Heart right ventricle (tissue), 16 donors: ENCODE data around the gene CIAO2B. TPM values are rescaled to one million over a fixed set of nuclear protein-coding genes. Genes with fewer than 3 reads are reported as not detected.

Source experiments
- ATAC-seq, 8 donors: fragments of 200-7000 bp; cut with Tn5 transposase; one replicate each; pipeline ENCODE4 v1.9.1; 2020; ENCODE audit warnings: mild to moderate bottlenecking in 8 of 8, moderate library complexity in 8 of 8, moderate number of reproducible peaks in 1 of 8
- DNase-seq, 2 donors: peaks; one replicate each; pipeline ENCODE4 v3.0.0-alpha.2; 2020
- H3K27ac ChIP-seq, 10 donors: fragments of 200-600 bp; sonication (generic) in 2 of 10; one replicate each; pipeline versions ENCODE4 v1.5.0 to v1.8.0; 2020 to 2022; ENCODE audit warnings: mild to moderate bottlenecking in 3 of 10
- H3K27me3 ChIP-seq, 7 donors: fragments of 200-600 bp; one replicate each; pipeline ENCODE4 v1.8.0; 2021 to 2022; ENCODE audit warnings: mild to moderate bottlenecking in 2 of 7
- H3K36me3 ChIP-seq, 9 donors: fragments of 200-600 bp; sonication (generic) in 1 of 9; one replicate each; pipeline versions ENCODE4 v1.5.0 to v1.8.0; 2020 to 2022; ENCODE audit warnings: mild to moderate bottlenecking in 2 of 9
- H3K4me1 ChIP-seq, 9 donors: fragments of 200-600 bp; sonication (generic) in 1 of 9; one replicate each; pipeline versions ENCODE4 v1.5.0 to v1.8.0; 2020 to 2022; ENCODE audit warnings: mild to moderate bottlenecking in 4 of 9
- H3K4me3 ChIP-seq, 10 donors: fragments of 200-600 bp; sonication (generic) in 2 of 10; one replicate each; pipeline versions ENCODE4 v1.5.0 to v1.8.0; 2020 to 2022; ENCODE audit warnings: mild to moderate bottlenecking in 7 of 10, moderate library complexity in 2 of 10
- H3K9me3 ChIP-seq, 11 donors: fragments of 200-600 bp in 10 of 11; sonication (generic) in 2 of 11; one replicate each; pipeline versions ENCODE4 v1.5.0 to v1.8.0; 2013 to 2022; ENCODE audit warnings: mild to moderate bottlenecking in 2 of 11, control low read depth in 1 of 11, moderate library complexity in 1 of 11
- WGBS, 2 donors: extraction: QIAGEN DNeasy Blood & Tissue Kit; methylation state at CpG; one replicate each; pipeline ENCODE4 v1.1.7; 2013; ENCODE audit warnings: inconsistent platforms in 1 of 2; 5-methylcytosine and 5-hydroxymethylcytosine counted together
- intact Hi-C, 10 donors: fragments of 100-400 bp; cut with DNase I; formaldehyde crosslinking; loops; one replicate each; pipeline versions ENCODE4 v1.11.1 to v1.14.2; 2022
- polyA plus RNA-seq, 2 donors: library from polyadenylated mRNA; stranded (reverse); fragments of 200-250 nt; gene quantifications; one replicate each; pipeline ENCODE4 v1.2.3, GENCODE V29; 2013
- total RNA-seq, 10 donors: library from RNA; stranded (reverse); fragmentation: NEBNext Ultra II Directional in 3 of 10; extraction: Animal tissue kit (Norgen Biotek cat#: 25700) in 3 of 10; gene quantifications; one replicate each; pipeline versions ENCODE4 v1.2.1 to v1.2.4, GENCODE V29; 2021 to 2023
- TF ChIP-seq, protein P1 (sequence below), 9 donors: fragments of 200-600 bp; sonication (generic) in 2 of 9; IDR thresholded peaks; one replicate each; pipeline versions ENCODE4 v1.5.0 to v1.8.0; 2021 to 2022; ENCODE audit warnings: antibody characterized with exemption in 9 of 9, mild to moderate bottlenecking in 5 of 9, moderate library complexity in 1 of 9
- donor health status: Arrhythmogenic right ventricular cardiomyopathy.
- donor health status: ischemic (EF 13 %, LVEDD 7.1; RV severe dilation, severe dysfunction).
- donor health status: healthy with polysubstance abuse.
- donor health status: DM: no; HTN: yes; CAD: no.
- donor health status: DM: no; HTN: no; CAD: no.
- donor health status: ischemic (EF 25% LVEDD 6.9; RV normal size, moderate dysfunction).
- donor health status: ischemic (EF 25% LVEDD 5.7; RV mildly dilated, moderate dysfunction).
- donor health status: healthy.
- donor health status: DM: yes; HTN: yes; CAD: no.
- donor health status: Ischemic cardiomyopathy.
- donor health status: ischemic (EF 35%, LVEDD 5.7; RV mildly dilated, moderate dysfunction).
- donor health status: nonischemic (EF 11% LVEDD 7.7; RV severe dilation, severe dysfunction).
- donor health status: DM: yes; HTN: yes; CAD: no.
- donor health status: PGD.
- donor health status: ischemic (EF 29% LVEDD 5.4; RV normal size, mild dysfunction).
- donor health status: nonischemic (EF 23%, LVEDD 6.1; RV moderate dilation, normal function).

CIAO2B gene
- total and polyA plus RNA-seq, 12 donors = 103 to 743 (median 115) TPM

DNA sequence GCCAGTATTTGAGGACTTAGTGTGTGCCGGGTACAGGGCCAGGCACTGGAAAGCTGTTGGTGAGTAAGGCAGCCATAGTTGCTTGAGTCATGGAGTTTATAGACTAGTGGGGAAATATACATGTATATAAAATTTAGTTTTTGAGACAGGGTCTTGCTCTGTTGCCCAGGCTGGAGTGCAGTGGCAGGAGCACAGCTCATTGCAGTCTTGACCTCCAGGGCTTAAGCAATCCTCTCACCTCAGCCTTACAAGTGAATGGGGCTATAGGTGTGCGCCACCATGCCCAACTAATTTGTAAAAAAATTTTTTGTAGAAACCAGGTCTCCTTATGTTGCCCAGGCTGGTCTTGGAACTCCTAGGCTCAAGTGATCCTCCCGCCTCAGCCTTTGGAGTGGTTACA lies 51.5 kb downstream of the CIAO2B start:
- Histone ChIP-seq H3K27me3 (no peaks in the 10 kb centered on the region), H3K4me1 (peaks cover 0 to 25% (median 9%) of the 10 kb centered on the region in 9 donors), H3K36me3 (peaks cover 0 to 45% (median 13%) of the 10 kb centered on the region in 9 donors), H3K27ac (no peak overlapping the region), H3K4me3 (no peak overlapping the region), H3K9me3 (no peaks in the 10 kb centered on the region)
- ATAC-seq (no peak), DNase-seq (no peak)
- TF ChIP-seq, protein P1, sequence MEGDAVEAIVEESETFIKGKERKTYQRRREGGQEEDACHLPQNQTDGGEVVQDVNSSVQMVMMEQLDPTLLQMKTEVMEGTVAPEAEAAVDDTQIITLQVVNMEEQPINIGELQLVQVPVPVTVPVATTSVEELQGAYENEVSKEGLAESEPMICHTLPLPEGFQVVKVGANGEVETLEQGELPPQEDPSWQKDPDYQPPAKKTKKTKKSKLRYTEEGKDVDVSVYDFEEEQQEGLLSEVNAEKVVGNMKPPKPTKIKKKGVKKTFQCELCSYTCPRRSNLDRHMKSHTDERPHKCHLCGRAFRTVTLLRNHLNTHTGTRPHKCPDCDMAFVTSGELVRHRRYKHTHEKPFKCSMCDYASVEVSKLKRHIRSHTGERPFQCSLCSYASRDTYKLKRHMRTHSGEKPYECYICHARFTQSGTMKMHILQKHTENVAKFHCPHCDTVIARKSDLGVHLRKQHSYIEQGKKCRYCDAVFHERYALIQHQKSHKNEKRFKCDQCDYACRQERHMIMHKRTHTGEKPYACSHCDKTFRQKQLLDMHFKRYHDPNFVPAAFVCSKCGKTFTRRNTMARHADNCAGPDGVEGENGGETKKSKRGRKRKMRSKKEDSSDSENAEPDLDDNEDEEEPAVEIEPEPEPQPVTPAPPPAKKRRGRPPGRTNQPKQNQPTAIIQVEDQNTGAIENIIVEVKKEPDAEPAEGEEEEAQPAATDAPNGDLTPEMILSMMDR (IDR thresholded peaks at IDR 0.05) = no peak
- WGBS, 2 donors = 98 to 99% methylated on average over 3 of the region's 3 CpGs
- intact Hi-C loops = no loop called here

Other genes with a start within 250 kb of the CIAO2B start
- 10 to 100 TPM in 8 of 10 donors, 1 to 10 TPM in 2; 7.3 to 14.6 (median 12.1) TPM for gene CMTM4, start 237.7 kb downstream of the CIAO2B start, total RNA-seq
- 1 to 10 TPM; 4.5 to 4.6 TPM for gene CMTM4, start 237.7 kb downstream of the CIAO2B start, polyA plus RNA-seq
- gene DYNC1LI2, start 182.8 kb downstream of the CIAO2B start, total RNA-seq = 100 to 1,000 TPM in 2 of 10 donors, 10 to 100 TPM in 8; 70.4 to 109 (median 89.0) TPM
- gene DYNC1LI2, start 182.8 kb downstream of the CIAO2B start, polyA plus RNA-seq = 10 to 100 TPM; 27.2 to 53.9 TPM
- gene TERB1, start 132.8 kb downstream of the CIAO2B start, total RNA-seq = under 1 TPM in 1 of 10 donors, not detected in 9; 0.12 TPM
- not detected for gene TERB1, start 132.8 kb downstream of the CIAO2B start, polyA plus RNA-seq
- 10 to 100 TPM; 29.6 to 35.9 (median 31.3) TPM for gene NAE1, start 103.4 kb downstream of the CIAO2B start, total RNA-seq
- 10 to 100 TPM; 23.7 to 27.8 TPM for gene NAE1, start 103.4 kb downstream of the CIAO2B start, polyA plus RNA-seq
- gene CA7, start 90.0 kb downstream of the CIAO2B start, total RNA-seq = not detected
- not detected for gene CA7, start 90.0 kb downstream of the CIAO2B start, polyA plus RNA-seq
- 1 to 10 TPM; 2.9 to 5.7 (median 3.8) TPM for gene PDP2, start 53.9 kb downstream of the CIAO2B start, total RNA-seq
- gene PDP2, start 53.9 kb downstream of the CIAO2B start, polyA plus RNA-seq = 1 to 10 TPM; 1.2 to 1.4 TPM
- gene CDH16, start 15.5 kb downstream of the CIAO2B start, total RNA-seq = under 1 TPM in 3 of 10 donors, not detected in 7; 0.25 to 0.47 (median 0.47) TPM
- under 1 TPM; 0.15 to 0.59 TPM for gene CDH16, start 15.5 kb downstream of the CIAO2B start, polyA plus RNA-seq
- 1,000 to 10,000 TPM in 1 of 10 donors, 100 to 1,000 TPM in 5, 10 to 100 TPM in 4; 48.4 to 1,227 (median 105) TPM for gene RRAD, start 8.9 kb downstream of the CIAO2B start, total RNA-seq
- 100 to 1,000 TPM; 176 to 435 TPM for gene RRAD, start 8.9 kb downstream of the CIAO2B start, polyA plus RNA-seq
- gene CES2, start 1.1 kb upstream of the CIAO2B start, total RNA-seq = 100 to 1,000 TPM in 3 of 10 donors, 10 to 100 TPM in 7; 56.1 to 194 (median 81.5) TPM
- gene CES2, start 1.1 kb upstream of the CIAO2B start, polyA plus RNA-seq = 100 to 1,000 TPM in 1 of 2 donors, 10 to 100 TPM in 1; 25.1 to 145 TPM
- gene CES3, start 26.9 kb upstream of the CIAO2B start, total RNA-seq = 1 to 10 TPM in 6 of 10 donors, under 1 TPM in 4; 0.45 to 2.4 (median 1.1) TPM
- gene CES3, start 26.9 kb upstream of the CIAO2B start, polyA plus RNA-seq = 1 to 10 TPM in 1 of 2 donors, under 1 TPM in 1; 0.07 to 2.8 TPM
- 10 to 100 TPM in 1 of 10 donors, 1 to 10 TPM in 9; 3.8 to 10.4 (median 6.0) TPM for gene CES4A, start 54.2 kb upstream of the CIAO2B start, total RNA-seq
- 10 to 100 TPM; 12.3 to 20.6 TPM for gene CES4A, start 54.2 kb upstream of the CIAO2B start, polyA plus RNA-seq
- 10 to 100 TPM; 22.2 to 36.4 (median 29.8) TPM for gene CBFB, start 94.7 kb upstream of the CIAO2B start, total RNA-seq
- gene CBFB, start 94.7 kb upstream of the CIAO2B start, polyA plus RNA-seq = 10 to 100 TPM; 17.6 to 22.9 TPM
- gene PHAF1, start 175.5 kb upstream of the CIAO2B start, total RNA-seq = 10 to 100 TPM in 8 of 10 donors, 1 to 10 TPM in 2; 8.9 to 12.7 (median 11.7) TPM
- 1 to 10 TPM; 7.1 to 7.2 TPM for gene PHAF1, start 175.5 kb upstream of the CIAO2B start, polyA plus RNA-seq
- 10 to 100 TPM in 4 of 10 donors, 1 to 10 TPM in 6; 7.4 to 17.6 (median 9.6) TPM for gene B3GNT9, start 216.6 kb upstream of the CIAO2B start, total RNA-seq
- 10 to 100 TPM in 1 of 2 donors, 1 to 10 TPM in 1; 5.4 to 19.1 TPM for gene B3GNT9, start 216.6 kb upstream of the CIAO2B start, polyA plus RNA-seq
- 10 to 100 TPM in 1 of 10 donors, 1 to 10 TPM in 9; 4.8 to 12.4 (median 5.7) TPM for gene TRADD, start 225.5 kb upstream of the CIAO2B start, total RNA-seq
- 10 to 100 TPM in 1 of 2 donors, 1 to 10 TPM in 1; 9.7 to 17.9 TPM for gene TRADD, start 225.5 kb upstream of the CIAO2B start, polyA plus RNA-seq
- gene FBXL8, start 225.6 kb upstream of the CIAO2B start, total RNA-seq = 10 to 100 TPM in 1 of 10 donors, 1 to 10 TPM in 9; 3.9 to 10.5 (median 5.0) TPM
- 10 to 100 TPM in 1 of 2 donors, 1 to 10 TPM in 1; 8.6 to 17.3 TPM for gene FBXL8, start 225.6 kb upstream of the CIAO2B start, polyA plus RNA-seq
- 10 to 100 TPM; 32.9 to 71.3 (median 38.6) TPM for gene HSF4, start 230.3 kb upstream of the CIAO2B start, total RNA-seq
- 100 to 1,000 TPM in 1 of 2 donors, 1 to 10 TPM in 1; 9.1 to 199 TPM for gene HSF4, start 230.3 kb upstream of the CIAO2B start, polyA plus RNA-seq
- gene NOL3, start 236.1 kb upstream of the CIAO2B start, total RNA-seq = 10 to 100 TPM; 71.8 to 92.2 (median 79.9) TPM
- gene NOL3, start 236.1 kb upstream of the CIAO2B start, polyA plus RNA-seq = 100 to 1,000 TPM; 115 to 132 TPM
- gene MATCAP1, start 249.6 kb upstream of the CIAO2B start, total RNA-seq = 10 to 100 TPM in 9 of 10 donors, 1 to 10 TPM in 1; 8.0 to 15.2 (median 12.1) TPM
- 10 to 100 TPM; 13.0 to 30.9 TPM for gene MATCAP1, start 249.6 kb upstream of the CIAO2B start, polyA plus RNA-seq